ENCODE data around the gene NOC3L.
A peak's percentile ranks its signal among the peaks of the same experiment; 100 is the strongest.

NOC3L gene

DNA sequence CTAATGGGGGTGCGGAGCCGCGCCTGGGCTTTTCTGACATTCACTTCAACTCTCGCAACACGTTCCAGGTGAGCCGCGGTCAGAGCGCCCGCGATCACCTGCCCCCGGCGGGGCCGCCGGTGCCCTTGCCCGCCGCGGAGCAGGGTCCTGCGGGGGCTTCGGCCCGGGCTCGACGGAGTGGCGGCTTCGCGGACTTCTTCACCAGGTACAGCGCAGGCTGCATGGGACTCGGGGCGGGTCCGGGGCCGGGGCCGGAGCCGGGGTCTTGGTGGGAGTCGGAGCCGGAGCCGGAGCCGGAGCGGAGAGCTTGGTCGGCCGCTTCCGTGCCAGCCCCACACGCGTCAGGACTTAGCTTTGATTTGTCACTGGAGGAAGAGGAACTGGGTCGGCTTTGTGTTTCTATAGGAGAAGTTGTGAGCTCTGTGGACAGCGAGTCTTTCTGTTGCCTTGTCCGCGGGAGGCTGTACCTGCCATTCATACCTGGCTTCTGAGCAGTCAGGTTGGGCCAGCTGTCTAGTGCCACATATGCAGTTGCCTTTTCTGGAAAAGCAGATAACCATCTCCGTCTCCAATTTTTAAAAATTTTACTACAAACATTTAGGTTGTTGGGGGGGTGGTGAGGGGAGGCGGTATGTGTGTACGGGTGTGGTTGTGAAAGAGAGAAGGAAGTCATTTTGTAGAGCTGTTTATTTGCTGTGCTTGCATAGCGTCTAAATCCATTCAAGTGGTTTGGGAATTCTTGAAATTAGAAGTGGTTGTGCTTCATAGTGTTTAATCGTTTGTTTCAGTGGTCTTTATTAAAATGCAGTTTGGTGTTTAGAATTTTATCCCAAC is 40.9 kb upstream of the NOC3L start (continued):
- TF ChIP-seq, protein P1, sequence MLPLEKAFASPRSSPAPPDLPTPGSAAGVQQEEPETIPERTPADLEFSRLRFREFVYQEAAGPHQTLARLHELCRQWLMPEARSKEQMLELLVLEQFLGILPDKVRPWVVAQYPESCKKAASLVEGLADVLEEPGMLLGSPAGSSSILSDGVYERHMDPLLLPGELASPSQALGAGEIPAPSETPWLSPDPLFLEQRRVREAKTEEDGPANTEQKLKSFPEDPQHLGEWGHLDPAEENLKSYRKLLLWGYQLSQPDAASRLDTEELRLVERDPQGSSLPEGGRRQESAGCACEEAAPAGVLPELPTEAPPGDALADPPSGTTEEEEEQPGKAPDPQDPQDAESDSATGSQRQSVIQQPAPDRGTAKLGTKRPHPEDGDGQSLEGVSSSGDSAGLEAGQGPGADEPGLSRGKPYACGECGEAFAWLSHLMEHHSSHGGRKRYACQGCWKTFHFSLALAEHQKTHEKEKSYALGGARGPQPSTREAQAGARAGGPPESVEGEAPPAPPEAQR (tag by site-specific recombination; IDR thresholded peaks at IDR 0.05), result no peak
- TF ChIP-seq ZFP37 (tag by site-specific recombination; IDR thresholded peaks at IDR 0.05) (0 out of 2 replicates have a peak, but pooled peaks have one; percentile 35), ZNF366 (tag by site-specific recombination; conservative IDR thresholded peaks at IDR 0.05) (peak; percentile 48), KLF8 (tag by site-specific recombination; IDR thresholded peaks at IDR 0.05) (0 out of 2 replicates have a peak, but pooled peaks have one; percentile 18), ZNF521 (tag by site-specific recombination; IDR thresholded peaks at IDR 0.05) (no peak), ZNF2 (tag by site-specific recombination; IDR thresholded peaks at IDR 0.05) (peak; percentile 17; the same call in 1 of the 2 replicates), ZNF184 (tag by site-specific recombination; IDR thresholded peaks at IDR 0.05) (no peak), ZNF239 (tag by site-specific recombination; IDR thresholded peaks at IDR 0.05) (no peak), ZNF133 (tag by site-specific recombination; IDR thresholded peaks at IDR 0.05) (no peak), KLF9 (tag by site-specific recombination; IDR thresholded peaks at IDR 0.05; ENCODE audit: low read depth) (0 out of 2 replicates have a peak, but pooled peaks have one; percentile 2), WT1 (tag by site-specific recombination; IDR thresholded peaks at IDR 0.05) (no peak), ZNF777 (tag by site-specific recombination; IDR thresholded peaks at IDR 0.05; ENCODE audit: borderline replicate concordance) (no peak), ZNF600 (tag by site-specific recombination; IDR thresholded peaks at IDR 0.05) (peak; percentile 91), ZNF560 (tag by site-specific recombination; IDR thresholded peaks at IDR 0.05; ENCODE audit: borderline replicate concordance) (no peak), ZNF391 (tag by site-specific recombination; IDR thresholded peaks at IDR 0.05; ENCODE audit: borderline replicate concordance, low read depth) (no peak), SCRT1 (tag by site-specific recombination; IDR thresholded peaks at IDR 0.05; ENCODE audit: borderline replicate concordance) (no peak), ZNF664 (tag by site-specific recombination; IDR thresholded peaks at IDR 0.05) (no peak), ZNF747 (tag by site-specific recombination; IDR thresholded peaks at IDR 0.05) (no peak)
- TF ChIP-seq, protein P2, sequence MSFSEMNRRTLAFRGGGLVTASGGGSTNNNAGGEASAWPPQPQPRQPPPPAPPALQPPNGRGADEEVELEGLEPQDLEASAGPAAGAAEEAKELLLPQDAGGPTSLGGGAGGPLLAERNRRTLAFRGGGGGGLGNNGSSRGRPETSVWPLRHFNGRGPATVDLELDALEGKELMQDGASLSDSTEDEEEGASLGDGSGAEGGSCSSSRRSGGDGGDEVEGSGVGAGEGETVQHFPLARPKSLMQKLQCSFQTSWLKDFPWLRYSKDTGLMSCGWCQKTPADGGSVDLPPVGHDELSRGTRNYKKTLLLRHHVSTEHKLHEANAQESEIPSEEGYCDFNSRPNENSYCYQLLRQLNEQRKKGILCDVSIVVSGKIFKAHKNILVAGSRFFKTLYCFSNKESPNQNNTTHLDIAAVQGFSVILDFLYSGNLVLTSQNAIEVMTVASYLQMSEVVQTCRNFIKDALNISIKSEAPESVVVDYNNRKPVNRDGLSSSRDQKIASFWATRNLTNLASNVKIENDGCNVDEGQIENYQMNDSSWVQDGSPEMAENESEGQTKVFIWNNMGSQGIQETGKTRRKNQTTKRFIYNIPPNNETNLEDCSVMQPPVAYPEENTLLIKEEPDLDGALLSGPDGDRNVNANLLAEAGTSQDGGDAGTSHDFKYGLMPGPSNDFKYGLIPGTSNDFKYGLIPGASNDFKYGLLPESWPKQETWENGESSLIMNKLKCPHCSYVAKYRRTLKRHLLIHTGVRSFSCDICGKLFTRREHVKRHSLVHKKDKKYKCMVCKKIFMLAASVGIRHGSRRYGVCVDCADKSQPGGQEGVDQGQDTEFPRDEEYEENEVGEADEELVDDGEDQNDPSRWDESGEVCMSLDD (tag by site-specific recombination; IDR thresholded peaks at IDR 0.05), result no peak
- TF ChIP-seq, protein P3, sequence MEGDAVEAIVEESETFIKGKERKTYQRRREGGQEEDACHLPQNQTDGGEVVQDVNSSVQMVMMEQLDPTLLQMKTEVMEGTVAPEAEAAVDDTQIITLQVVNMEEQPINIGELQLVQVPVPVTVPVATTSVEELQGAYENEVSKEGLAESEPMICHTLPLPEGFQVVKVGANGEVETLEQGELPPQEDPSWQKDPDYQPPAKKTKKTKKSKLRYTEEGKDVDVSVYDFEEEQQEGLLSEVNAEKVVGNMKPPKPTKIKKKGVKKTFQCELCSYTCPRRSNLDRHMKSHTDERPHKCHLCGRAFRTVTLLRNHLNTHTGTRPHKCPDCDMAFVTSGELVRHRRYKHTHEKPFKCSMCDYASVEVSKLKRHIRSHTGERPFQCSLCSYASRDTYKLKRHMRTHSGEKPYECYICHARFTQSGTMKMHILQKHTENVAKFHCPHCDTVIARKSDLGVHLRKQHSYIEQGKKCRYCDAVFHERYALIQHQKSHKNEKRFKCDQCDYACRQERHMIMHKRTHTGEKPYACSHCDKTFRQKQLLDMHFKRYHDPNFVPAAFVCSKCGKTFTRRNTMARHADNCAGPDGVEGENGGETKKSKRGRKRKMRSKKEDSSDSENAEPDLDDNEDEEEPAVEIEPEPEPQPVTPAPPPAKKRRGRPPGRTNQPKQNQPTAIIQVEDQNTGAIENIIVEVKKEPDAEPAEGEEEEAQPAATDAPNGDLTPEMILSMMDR (tag by site-specific recombination; IDR thresholded peaks at IDR 0.05), result no peak
- TF ChIP-seq, protein P4, sequence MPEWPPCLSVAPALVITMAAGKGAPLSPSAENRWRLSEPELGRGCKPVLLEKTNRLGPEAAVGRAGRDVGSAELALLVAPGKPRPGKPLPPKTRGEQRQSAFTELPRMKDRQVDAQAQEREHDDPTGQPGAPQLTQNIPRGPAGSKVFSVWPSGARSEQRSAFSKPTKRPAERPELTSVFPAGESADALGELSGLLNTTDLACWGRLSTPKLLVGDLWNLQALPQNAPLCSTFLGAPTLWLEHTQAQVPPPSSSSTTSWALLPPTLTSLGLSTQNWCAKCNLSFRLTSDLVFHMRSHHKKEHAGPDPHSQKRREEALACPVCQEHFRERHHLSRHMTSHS (tag by site-specific recombination; IDR thresholded peaks at IDR 0.05), result no peak
- TF ChIP-seq, protein P5, sequence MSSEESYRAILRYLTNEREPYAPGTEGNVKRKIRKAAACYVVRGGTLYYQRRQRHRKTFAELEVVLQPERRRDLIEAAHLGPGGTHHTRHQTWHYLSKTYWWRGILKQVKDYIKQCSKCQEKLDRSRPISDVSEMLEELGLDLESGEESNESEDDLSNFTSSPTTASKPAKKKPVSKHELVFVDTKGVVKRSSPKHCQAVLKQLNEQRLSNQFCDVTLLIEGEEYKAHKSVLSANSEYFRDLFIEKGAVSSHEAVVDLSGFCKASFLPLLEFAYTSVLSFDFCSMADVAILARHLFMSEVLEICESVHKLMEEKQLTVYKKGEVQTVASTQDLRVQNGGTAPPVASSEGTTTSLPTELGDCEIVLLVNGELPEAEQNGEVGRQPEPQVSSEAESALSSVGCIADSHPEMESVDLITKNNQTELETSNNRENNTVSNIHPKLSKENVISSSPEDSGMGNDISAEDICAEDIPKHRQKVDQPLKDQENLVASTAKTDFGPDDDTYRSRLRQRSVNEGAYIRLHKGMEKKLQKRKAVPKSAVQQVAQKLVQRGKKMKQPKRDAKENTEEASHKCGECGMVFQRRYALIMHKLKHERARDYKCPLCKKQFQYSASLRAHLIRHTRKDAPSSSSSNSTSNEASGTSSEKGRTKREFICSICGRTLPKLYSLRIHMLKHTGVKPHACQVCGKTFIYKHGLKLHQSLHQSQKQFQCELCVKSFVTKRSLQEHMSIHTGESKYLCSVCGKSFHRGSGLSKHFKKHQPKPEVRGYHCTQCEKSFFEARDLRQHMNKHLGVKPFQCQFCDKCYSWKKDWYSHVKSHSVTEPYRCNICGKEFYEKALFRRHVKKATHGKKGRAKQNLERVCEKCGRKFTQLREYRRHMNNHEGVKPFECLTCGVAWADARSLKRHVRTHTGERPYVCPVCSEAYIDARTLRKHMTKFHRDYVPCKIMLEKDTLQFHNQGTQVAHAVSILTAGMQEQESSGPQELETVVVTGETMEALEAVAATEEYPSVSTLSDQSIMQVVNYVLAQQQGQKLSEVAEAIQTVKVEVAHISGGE (tag by site-specific recombination; conservative IDR thresholded peaks at IDR 0.05; ENCODE audit: low read depth), result peak; percentile 40; the same call in 1 of the 2 replicates
- TF ChIP-seq, protein P6, sequence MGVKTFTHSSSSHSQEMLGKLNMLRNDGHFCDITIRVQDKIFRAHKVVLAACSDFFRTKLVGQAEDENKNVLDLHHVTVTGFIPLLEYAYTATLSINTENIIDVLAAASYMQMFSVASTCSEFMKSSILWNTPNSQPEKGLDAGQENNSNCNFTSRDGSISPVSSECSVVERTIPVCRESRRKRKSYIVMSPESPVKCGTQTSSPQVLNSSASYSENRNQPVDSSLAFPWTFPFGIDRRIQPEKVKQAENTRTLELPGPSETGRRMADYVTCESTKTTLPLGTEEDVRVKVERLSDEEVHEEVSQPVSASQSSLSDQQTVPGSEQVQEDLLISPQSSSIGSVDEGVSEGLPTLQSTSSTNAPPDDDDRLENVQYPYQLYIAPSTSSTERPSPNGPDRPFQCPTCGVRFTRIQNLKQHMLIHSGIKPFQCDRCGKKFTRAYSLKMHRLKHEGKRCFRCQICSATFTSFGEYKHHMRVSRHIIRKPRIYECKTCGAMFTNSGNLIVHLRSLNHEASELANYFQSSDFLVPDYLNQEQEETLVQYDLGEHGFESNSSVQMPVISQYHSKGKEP (tag by site-specific recombination; IDR thresholded peaks at IDR 0.05), result no peak
- TF ChIP-seq, protein P7, sequence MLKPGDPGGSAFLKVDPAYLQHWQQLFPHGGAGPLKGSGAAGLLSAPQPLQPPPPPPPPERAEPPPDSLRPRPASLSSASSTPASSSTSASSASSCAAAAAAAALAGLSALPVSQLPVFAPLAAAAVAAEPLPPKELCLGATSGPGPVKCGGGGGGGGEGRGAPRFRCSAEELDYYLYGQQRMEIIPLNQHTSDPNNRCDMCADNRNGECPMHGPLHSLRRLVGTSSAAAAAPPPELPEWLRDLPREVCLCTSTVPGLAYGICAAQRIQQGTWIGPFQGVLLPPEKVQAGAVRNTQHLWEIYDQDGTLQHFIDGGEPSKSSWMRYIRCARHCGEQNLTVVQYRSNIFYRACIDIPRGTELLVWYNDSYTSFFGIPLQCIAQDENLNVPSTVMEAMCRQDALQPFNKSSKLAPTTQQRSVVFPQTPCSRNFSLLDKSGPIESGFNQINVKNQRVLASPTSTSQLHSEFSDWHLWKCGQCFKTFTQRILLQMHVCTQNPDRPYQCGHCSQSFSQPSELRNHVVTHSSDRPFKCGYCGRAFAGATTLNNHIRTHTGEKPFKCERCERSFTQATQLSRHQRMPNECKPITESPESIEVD (tag by site-specific recombination; IDR thresholded peaks at IDR 0.05), result no peak; the same call in 1 of the 2 replicates

All from HEK293 (cell line).